IgD-negative memory B cell (primary cell): ENCODE data around the gene SCMH1. TPM values are rescaled to one million over a fixed set of nuclear protein-coding genes. Genes with fewer than 3 reads are reported as not detected.
A peak's percentile ranks its signal among the peaks of the same experiment; 100 is the strongest.
"Not testable (repeated sequence)": the region's sequence is repeated elsewhere in the genome, so short reads cannot be mapped to it uniquely, and the experiment has no call there.

ENCODE experiments used
- H3K27ac Mint-ChIP-seq, 3 donors: one replicate each; pipeline ENCODE4 v1.8.0; 2020 to 2022; ENCODE audit warnings: mild to moderate bottlenecking in 3 of 3, mixed read lengths in 3 of 3, moderate library complexity in 1 of 3
- H3K27me3 Mint-ChIP-seq: one replicate; pipeline ENCODE4 v1.8.0; 2021; ENCODE audit warnings: mixed read lengths
- H3K36me3 Mint-ChIP-seq: one replicate; pipeline ENCODE4 v1.8.0; 2020; ENCODE audit warnings: mild to moderate bottlenecking, mixed read lengths
- H3K4me1 Mint-ChIP-seq, 3 donors: one replicate each; pipeline ENCODE4 v1.8.0; 2020 to 2022; ENCODE audit warnings: mixed read lengths in 3 of 3, mild to moderate bottlenecking in 1 of 3
- H3K4me3 Mint-ChIP-seq, 4 donors: one replicate each; pipeline ENCODE4 v1.8.0; 2020 to 2022; ENCODE audit warnings: mild to moderate bottlenecking in 4 of 4, mixed read lengths in 4 of 4, moderate library complexity in 3 of 4
- H3K9me3 Mint-ChIP-seq, 3 donors: one replicate each; pipeline ENCODE4 v1.8.0; 2020 to 2021; ENCODE audit warnings: mixed read lengths in 3 of 3, mild to moderate bottlenecking in 1 of 3
- polyA plus RNA-seq: library from polyadenylated mRNA; unstranded; fragments of 300-500 nt; fragmentation: Illumina TruSeq; gene quantifications from one replicate; pipeline ENCODE4 v1.2.3, GENCODE V29; 2021

Gene SCMH1
- polyA plus RNA-seq, 1 donor from 2014 or later, result 12.3 TPM

DNA sequence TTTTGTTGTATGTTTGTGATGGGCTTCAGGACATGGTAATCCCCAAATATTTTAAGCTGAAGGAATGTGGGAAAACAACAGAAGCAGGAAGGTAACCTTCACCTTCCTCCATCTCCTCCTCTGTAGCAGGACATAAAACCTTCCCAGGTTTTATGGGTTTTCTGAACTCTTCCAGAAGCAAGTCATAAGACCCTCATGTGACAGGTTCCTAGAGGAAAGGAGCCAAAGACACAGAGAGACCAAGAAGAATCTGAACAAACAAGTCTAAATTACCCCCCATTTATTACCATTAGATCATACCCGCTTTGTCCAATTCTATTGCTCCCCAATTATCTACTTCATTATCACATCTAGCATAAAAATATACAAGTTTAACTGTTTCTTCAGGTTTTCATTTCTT lies 28.8 kb downstream of the SCMH1 start:
- Mint-ChIP-seq H3K27ac (no peak overlapping the region), H3K9me3 (peaks cover 7 to 15% (median 11%) of the 10 kb centered on the region in 3 donors), H3K4me3 (no peak overlapping the region), H3K4me1 (peaks cover 15 to 24% (median 23%) of the 10 kb centered on the region in 3 donors), H3K36me3 (peaks cover 3% of the 10 kb centered on the region), H3K27me3 (no peaks in the 10 kb centered on the region)

DNA sequence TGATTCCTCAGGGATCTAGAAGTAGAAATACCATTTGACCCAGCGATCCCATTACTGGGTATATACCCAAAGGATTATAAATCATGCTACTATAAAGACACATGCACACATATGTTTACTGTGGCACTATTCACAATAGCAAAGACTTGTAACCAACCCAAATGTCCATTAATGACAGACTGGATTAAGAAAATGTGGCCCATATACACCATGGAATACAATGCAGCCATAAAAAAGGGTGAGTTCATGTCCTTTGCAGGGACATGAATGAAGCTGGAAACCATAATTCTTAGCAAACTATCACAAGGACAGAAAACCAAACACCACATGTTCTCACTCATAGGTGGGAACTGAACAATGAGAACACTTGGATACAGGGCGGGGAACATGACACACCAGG lies 30.5 kb downstream of the SCMH1 start:
- peaks cover 15 to 26% (median 22%) of the 10 kb centered on the region in 3 donors for H3K4me1 Mint-ChIP-seq
- H3K9me3 Mint-ChIP-seq, H3K27me3 Mint-ChIP-seq, H3K27ac Mint-ChIP-seq, H3K36me3 Mint-ChIP-seq, H3K4me3 Mint-ChIP-seq: not testable (repeated sequence)

DNA sequence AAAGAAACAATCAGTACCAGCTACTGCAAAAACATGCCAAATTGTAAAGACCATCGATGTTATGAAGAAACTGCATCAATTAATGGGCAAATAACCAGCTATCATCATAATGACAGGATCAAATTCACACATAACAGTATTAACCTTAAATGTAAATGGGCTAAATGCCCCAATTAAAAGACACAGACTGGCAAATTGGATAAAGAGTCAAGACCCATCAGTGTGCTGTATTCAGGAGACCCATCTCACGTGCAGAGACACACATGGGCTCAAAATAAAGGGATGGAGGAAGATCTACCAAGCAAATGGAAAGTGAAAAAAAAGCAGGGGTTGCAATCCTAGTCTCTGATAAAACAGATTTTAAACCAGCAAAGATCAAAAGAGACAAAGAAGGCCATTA lies 35.1 kb downstream of the SCMH1 start:
- not testable (repeated sequence) for H3K36me3 Mint-ChIP-seq, H3K27me3 Mint-ChIP-seq, H3K9me3 Mint-ChIP-seq, H3K27ac Mint-ChIP-seq, H3K4me3 Mint-ChIP-seq
- H3K4me1 Mint-ChIP-seq, result peaks cover 11 to 17% (median 16%) of the 10 kb centered on the region in 3 donors

DNA sequence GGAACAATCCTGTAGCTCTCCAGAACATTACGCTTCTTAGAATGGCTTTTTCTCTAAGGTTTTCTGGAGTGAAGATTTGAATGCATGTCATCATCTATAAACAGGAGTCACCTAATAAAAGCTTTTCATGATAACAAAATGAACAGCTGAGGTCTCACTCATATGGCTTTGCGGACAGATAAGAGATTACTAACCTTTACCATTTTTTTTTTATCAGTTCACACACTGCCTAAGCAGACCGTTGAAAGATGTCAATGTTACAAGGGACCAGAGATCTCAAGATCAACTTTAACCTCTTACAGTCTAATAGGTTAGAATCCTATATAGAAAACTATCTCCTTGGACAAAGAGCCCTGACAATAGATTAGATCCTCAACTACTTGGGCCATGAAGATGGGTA lies 41.4 kb downstream of the SCMH1 start:
- Mint-ChIP-seq H3K27me3 (no peaks in the 10 kb centered on the region), H3K27ac (no peak overlapping the region), H3K9me3 (peaks cover 3 to 6% (median 6%) of the 10 kb centered on the region in 3 donors), H3K4me1 (peaks cover 5 to 11% (median 8%) of the 10 kb centered on the region in 3 donors), H3K36me3 (peaks cover 6% of the 10 kb centered on the region), H3K4me3 (no peak overlapping the region)

DNA sequence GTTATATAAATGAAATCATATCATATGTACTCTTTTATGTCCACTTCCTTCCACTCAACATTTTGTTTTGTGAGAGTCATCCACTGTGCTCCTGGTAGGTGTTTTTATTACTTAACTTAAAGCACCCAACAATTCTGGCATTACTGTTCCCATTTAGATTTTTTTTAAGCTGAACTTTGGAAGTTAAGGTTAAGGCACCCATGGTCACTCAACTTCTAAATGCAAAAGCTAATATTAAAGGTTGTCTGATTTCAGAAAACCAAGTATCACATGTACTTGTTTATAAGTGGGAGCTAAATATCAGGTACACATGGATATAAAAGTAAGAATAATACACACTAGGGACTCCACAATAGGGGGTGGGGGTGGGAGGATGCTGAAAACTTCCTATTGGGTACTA lies 42.7 kb downstream of the SCMH1 start:
- peaks cover 3 to 6% (median 6%) of the 10 kb centered on the region in 3 donors for H3K9me3 Mint-ChIP-seq
- peaks cover 6% of the 10 kb centered on the region for H3K36me3 Mint-ChIP-seq

DNA sequence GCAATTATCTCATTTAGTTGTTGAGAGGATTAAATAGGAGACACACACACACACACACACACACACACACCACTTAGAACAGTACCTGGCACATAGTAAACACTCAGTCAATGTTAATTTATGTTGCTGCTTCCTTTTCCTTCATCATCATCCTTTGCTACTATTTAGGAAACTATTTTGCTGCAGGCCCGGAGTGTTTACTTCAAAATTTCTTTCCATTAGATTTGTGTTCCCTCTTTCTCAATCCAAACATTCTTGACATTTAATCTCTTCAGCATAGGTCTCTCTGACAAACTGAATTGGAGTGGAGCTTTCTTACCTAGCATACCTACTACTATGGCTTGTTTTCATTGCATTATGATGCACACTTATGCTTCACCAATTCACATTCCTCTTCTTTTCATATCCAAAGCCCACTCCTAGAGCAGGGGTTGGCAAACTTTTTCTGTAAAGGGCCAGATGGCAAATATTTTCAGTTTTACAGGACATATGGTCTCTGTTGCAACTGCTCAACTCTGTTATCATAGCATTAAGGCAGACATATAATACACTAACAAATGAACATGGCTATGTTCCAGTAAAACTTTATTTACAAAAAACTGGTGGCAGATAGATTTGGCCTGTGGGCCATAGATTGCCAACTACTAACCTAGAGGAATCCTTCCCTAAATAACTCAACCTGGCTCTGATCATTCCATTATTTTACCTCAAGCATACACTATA lies 49.5 kb downstream of the SCMH1 start:
- peaks cover 0 to 6% (median 3%) of the 10 kb centered on the region in 3 donors for H3K9me3 Mint-ChIP-seq
- H3K4me3 Mint-ChIP-seq, result no peak overlapping the region
- H3K27me3 Mint-ChIP-seq, result no peaks in the 10 kb centered on the region
- H3K4me1 Mint-ChIP-seq, result peaks cover 0 to 4% (median 4%) of the 10 kb centered on the region in 3 donors
- no peak overlapping the region for H3K27ac Mint-ChIP-seq
- peaks cover 2% of the 10 kb centered on the region for H3K36me3 Mint-ChIP-seq

More for the DNA sequence above, 42.7 kb downstream of the SCMH1 start:
- no peak overlapping the region for H3K27ac Mint-ChIP-seq
- H3K4me1 Mint-ChIP-seq, result peaks cover 5 to 11% (median 8%) of the 10 kb centered on the region in 3 donors
- no peaks in the 10 kb centered on the region for H3K27me3 Mint-ChIP-seq
- H3K4me3 Mint-ChIP-seq, result no peak overlapping the region

DNA sequence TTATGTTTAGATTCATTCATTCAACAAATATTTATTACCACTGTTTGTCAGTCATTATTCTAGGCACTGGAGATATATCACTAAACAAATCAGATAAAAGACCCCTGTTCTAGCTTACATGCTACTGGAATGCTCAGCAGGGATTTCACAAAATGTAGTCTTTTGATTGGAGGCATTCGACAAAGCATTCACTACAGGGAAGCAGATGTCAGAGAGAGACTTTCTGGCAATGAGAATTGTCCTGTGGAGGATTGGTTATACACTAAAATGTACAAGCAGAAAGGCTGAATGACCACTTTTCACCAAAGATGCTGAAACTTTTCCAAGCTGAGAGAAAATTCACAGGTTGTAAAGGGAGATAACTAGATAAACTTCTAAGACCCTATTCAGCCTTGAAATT lies 57.7 kb downstream of the SCMH1 start:
- no peaks in the 10 kb centered on the region for H3K27me3 Mint-ChIP-seq
- no peak overlapping the region for H3K4me3 Mint-ChIP-seq
- H3K4me1 Mint-ChIP-seq, result peaks cover 2 to 4% (median 4%) of the 10 kb centered on the region in 3 donors
- no peaks in the 10 kb centered on the region for H3K36me3 Mint-ChIP-seq
- peaks cover 0 to 2% (median 0%) of the 10 kb centered on the region in 3 donors for H3K9me3 Mint-ChIP-seq
- H3K27ac Mint-ChIP-seq, result no peak overlapping the region

DNA sequence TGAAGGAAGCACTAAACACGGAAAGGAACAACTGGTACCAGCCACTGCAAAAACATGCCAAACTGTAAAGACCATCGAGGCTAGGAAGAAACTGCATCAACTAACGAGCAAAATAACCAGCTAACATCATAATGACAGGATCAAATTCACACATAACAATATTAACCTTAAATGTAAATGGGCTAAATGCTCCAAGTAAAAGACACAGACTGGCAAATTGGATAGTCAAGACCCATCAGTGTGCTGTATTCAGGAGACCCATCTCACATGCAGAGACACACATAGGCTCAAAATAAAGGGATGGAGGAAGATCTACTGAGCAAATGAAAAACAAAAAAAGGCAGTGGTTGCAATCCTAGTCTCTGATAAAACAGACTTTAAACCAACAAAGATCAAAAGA lies 63.9 kb downstream of the SCMH1 start:
- H3K4me1 Mint-ChIP-seq, H3K4me3 Mint-ChIP-seq, H3K9me3 Mint-ChIP-seq, H3K27me3 Mint-ChIP-seq, H3K36me3 Mint-ChIP-seq, H3K27ac Mint-ChIP-seq: not testable (repeated sequence)

DNA sequence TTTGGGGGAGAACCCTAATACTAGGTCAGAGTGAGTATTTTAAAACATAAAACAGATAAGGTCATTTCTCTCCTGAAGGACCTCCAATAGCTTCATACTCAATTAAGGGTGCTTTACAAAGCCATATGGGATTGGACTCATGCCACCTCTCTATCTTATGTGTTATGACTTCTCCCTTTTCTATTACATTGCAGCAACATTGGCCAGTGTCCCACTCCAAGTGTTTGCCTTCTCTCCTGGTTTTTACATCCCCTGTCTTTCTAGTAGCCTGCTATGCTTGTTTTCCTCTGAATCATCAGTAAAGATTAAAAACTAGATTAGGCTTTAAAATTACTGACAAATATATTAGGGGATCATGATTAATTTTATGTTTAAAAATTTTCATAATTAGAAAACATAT lies 66.6 kb downstream of the SCMH1 start:
- Mint-ChIP-seq H3K9me3 (peaks cover 0 to 4% (median 0%) of the 10 kb centered on the region in 3 donors), H3K36me3 (peaks cover 14% of the 10 kb centered on the region), H3K27me3 (no peaks in the 10 kb centered on the region), H3K4me3 (no peak overlapping the region), H3K27ac (no peak overlapping the region), H3K4me1 (peaks cover 19 to 22% (median 21%) of the 10 kb centered on the region in 3 donors)

DNA sequence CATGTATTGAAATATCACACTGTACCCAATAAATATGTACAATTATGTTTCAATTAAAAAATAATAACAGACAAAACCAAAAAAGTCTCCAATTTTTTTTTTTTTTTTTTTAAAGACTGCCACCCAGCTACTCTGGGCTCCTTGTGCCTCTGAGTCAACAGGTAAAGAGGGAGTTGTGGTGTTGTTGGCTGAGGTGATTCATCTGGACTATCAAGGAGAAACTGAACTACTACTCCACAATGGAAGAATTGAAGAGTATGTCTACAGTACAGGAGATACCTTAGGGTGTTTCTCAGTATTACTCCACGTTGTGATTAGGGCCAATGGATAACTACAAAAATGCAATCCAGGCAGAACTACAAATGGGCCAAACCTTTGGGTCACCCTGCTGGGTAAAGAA lies 67.9 kb downstream of the SCMH1 start:
- no peaks in the 10 kb centered on the region for H3K27me3 Mint-ChIP-seq
- peaks cover 19 to 21% (median 21%) of the 10 kb centered on the region in 3 donors for H3K4me1 Mint-ChIP-seq
- H3K27ac Mint-ChIP-seq, result no peak overlapping the region
- no peak overlapping the region for H3K4me3 Mint-ChIP-seq
- H3K9me3 Mint-ChIP-seq, result peaks cover 0 to 2% (median 0%) of the 10 kb centered on the region in 3 donors
- peaks cover 14% of the 10 kb centered on the region for H3K36me3 Mint-ChIP-seq

DNA sequence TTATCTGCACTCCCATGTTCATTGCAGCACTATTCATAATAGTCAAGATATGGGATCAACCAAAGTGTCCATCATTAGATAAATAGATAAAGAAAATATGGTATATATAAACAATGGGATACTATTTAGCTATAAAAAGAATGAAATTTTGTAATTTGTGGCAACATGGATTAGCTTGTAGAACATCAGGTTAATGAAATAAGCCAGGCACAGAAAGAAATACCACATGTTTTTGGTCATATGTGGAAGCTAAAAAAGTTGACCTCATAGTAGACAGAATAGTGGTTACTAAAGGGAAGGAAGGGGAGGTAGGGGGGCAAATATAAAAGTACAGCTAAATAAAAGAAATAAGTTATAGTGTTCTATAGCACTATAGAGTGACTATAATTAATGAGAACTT lies 68.5 kb downstream of the SCMH1 start:
- Mint-ChIP-seq H3K9me3 (peaks cover 0 to 2% (median 2%) of the 10 kb centered on the region in 3 donors), H3K27me3 (no peaks in the 10 kb centered on the region), H3K4me3 (no peak overlapping the region), H3K4me1 (peaks cover 19 to 21% (median 21%) of the 10 kb centered on the region in 3 donors), H3K27ac (no peak overlapping the region), H3K36me3 (peaks cover 12% of the 10 kb centered on the region)

DNA sequence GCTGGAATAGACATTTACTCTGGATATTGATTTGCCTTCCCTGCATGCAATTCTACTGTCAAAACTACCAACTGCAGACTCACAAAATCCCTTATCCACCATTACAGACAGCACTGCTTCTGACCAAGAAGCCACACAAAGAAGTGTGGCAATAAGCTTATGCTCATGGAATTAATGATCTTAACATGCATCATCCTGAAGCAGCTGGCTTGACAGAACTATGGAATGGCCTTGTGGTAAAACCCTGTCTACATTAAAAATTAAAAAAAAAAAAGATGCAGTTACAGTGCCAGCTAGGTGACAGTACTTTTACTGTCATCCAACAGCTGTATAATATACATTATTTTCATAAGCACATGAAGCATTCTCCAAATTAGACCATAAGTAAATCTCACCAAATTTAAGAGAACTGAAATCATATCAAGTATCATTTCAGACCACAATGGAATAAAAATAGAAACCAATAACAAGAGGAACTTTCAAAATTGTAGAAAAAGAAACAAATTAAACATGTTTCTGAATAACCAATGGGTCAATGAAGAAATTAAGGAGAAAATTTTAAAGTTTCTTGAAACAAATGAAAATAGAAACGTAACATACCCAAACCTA lies 70.7 kb downstream of the SCMH1 start:
- Mint-ChIP-seq H3K4me3 (peak overlapping the region in 1 of 4 donors; percentile 87), H3K27me3 (no peaks in the 10 kb centered on the region), H3K27ac (no peak overlapping the region), H3K4me1 (peaks cover 19 to 21% (median 21%) of the 10 kb centered on the region in 3 donors), H3K36me3 (peaks cover 11% of the 10 kb centered on the region), H3K9me3 (peaks cover 0 to 14% (median 10%) of the 10 kb centered on the region in 3 donors)

DNA sequence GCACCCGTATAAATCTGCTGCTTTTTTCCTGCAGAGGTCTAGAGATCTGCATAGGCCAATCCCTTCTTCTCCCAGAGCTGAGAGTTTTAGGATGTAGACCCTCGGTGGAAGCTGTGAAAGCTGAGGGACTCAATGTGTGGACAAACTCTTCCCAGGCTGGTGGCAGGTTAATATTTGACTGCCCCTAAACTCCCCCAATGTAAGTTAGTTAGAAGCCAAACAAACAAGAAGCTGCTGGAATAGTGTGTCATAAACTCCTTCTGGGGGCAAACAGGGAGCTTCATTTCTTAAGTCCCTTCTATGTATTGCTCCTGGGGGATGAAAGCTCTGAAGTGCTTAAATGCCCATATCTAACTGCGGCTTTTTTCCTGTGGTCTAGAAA lies 72.3 kb downstream of the SCMH1 start:
- Mint-ChIP-seq H3K4me3 (no peak overlapping the region), H3K4me1 (peaks cover 19 to 21% (median 21%) of the 10 kb centered on the region in 3 donors), H3K36me3 (peaks cover 11% of the 10 kb centered on the region), H3K27me3 (no peaks in the 10 kb centered on the region), H3K9me3 (peaks cover 2 to 14% (median 10%) of the 10 kb centered on the region in 3 donors), H3K27ac (no peak overlapping the region)

DNA sequence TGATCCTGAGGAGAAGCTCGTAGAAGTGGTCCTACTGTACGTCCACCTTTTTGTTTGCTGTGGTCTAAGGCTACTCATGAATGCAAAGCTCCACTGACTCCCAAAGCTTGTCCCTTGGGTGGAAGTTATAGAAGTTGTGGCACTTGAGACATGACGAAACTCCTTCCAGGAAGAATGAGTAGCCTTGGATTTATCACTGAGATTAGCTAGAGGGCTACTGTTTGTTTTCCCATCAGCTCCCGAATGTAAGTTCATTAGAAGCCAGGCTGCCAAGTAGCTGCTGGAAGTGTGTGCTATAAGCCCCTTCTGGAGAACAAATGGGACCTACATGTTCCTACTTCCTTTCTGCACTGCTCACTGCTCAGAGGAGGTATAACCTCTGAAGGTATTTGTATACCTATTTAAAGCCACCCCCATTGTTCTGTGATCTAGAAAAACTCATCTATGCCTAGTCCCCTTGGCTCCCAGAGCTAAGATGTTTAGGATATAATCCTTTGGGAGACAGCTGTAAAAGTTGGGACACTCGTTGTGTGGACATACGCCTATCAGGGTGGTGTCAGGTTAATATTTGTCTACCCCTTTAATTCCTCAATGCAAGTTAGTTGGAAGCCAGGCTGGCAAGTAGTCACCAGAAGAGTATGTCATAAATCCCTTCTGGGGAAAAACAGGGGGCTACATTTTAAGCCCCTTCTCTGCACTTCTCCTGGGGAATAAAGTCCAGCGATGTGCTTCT lies 72.9 kb downstream of the SCMH1 start:
- H3K27ac Mint-ChIP-seq, result no peak overlapping the region
- peaks cover 19 to 21% (median 21%) of the 10 kb centered on the region in 3 donors for H3K4me1 Mint-ChIP-seq
- peaks cover 11% of the 10 kb centered on the region for H3K36me3 Mint-ChIP-seq
- H3K9me3 Mint-ChIP-seq, result peaks cover 2 to 14% (median 10%) of the 10 kb centered on the region in 3 donors
- no peaks in the 10 kb centered on the region for H3K27me3 Mint-ChIP-seq
- H3K4me3 Mint-ChIP-seq, result no peak overlapping the region

DNA sequence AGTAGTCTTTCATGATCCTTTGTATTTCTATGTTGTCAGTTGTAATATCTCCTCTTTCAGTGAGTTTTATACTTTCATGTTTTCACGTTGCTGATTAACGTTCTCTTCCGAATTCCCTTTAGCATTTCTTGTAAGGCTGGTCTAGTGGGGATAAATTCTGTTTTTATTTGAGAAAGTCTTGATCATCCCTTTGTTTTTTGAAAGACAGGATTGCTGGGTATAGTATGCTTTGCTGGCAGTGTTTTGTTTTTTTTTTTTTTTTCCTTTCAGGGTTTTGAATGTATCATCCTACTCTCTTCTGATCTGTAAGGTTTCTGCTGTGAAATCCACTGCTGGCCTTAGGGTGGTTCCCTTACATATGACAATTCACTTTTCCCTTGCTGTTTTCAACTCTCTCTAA lies 74.4 kb downstream of the SCMH1 start:
- H3K36me3 Mint-ChIP-seq, result peaks cover 9% of the 10 kb centered on the region
- no peak overlapping the region for H3K27ac Mint-ChIP-seq
- peaks cover 2 to 14% (median 10%) of the 10 kb centered on the region in 3 donors for H3K9me3 Mint-ChIP-seq
- H3K4me3 Mint-ChIP-seq, result no peak overlapping the region
- peaks cover 9 to 15% (median 12%) of the 10 kb centered on the region in 3 donors for H3K4me1 Mint-ChIP-seq
- H3K27me3 Mint-ChIP-seq, result no peaks in the 10 kb centered on the region
